Measurements from ENCODE around the gene LHB. TPM values are rescaled to one million over a fixed set of nuclear protein-coding genes. Genes with fewer than 3 reads are reported as not detected.

Gene LHB
- total and polyA plus RNA-seq, 2 of the 4 experiments (the other 2 are of a cell fraction) = not detected

GRCh38 chr19:49057636-49058234, 40.8 kb upstream of the LHB start, which contains the start of gene CGB7:
Gene CGB7 (minus strand): TSS chr19:49057749. CDS start chr19:49055375, 2,374 bp downstream.
- Histone ChIP-seq H3K14ac (replicated peaks; ENCODE audit: low read depth, low read length) (peak within 1 kb of the TSS; percentile 68), H3K36me3 (ENCODE audit: control insufficient read depth, insufficient read depth, low read length) (no peaks in the 10 kb centered on the region), H4K8ac (ENCODE audit: low read depth in 2 of 2, low read length in 2 of 2) (peak within 1 kb of the TSS in 1 of 2 experiments; percentile 60; a peak in 2 of 4 replicates), H2BK15ac (ENCODE audit: low read depth, low read length) (no peak within 1 kb of the TSS), H3K4me3 (ENCODE audit: insufficient read depth, low read depth, low read length) (peak within 1 kb of the TSS; percentile 61), H2AK9ac (replicated peaks; ENCODE audit: low read depth, low read length, poor library complexity) (peak within 1 kb of the TSS; percentile 60), H2BK5ac (ENCODE audit: low read depth, low read length, poor library complexity, severe bottlenecking) (no peak within 1 kb of the TSS), H2BK20ac (ENCODE audit: low read depth, low read length) (0 out of 2 replicates have a peak within 1 kb of the TSS, but pooled peaks have one; percentile 10), H2AFZ (replicated peaks; ENCODE audit: low read length, poor library complexity) (peak within 1 kb of the TSS; percentile 95), H2AK5ac (ENCODE audit: low read depth, low read length) (peak within 1 kb of the TSS; percentile 39), H4K91ac (ENCODE audit: insufficient read depth, low read depth, low read length) (peak within 1 kb of the TSS; percentile 62; the same call in 1 of the 2 replicates), H3K9ac (ENCODE audit: low read depth, low read length) (peak within 1 kb of the TSS; percentile 39; the same call in 1 of the 2 replicates), H3K23ac (ENCODE audit: low read depth, low read length) (peak within 1 kb of the TSS; percentile 89), H3K9me1 (ENCODE audit: insufficient read depth, low read length) (no peaks in the 10 kb centered on the region), H3K9me3 (ENCODE audit: control insufficient read depth, insufficient read depth, low read length) (no peaks in the 10 kb centered on the region), H3K18ac (ENCODE audit: low read depth, low read length) (no peak within 1 kb of the TSS), H4K20me1 (ENCODE audit: insufficient read depth, low read length) (no peaks in the 10 kb centered on the region), H4K5ac (ENCODE audit: low read depth, low read length) (peak within 1 kb of the TSS; percentile 17; the same call in 1 of the 2 replicates), H2BK120ac (ENCODE audit: low read depth, low read length) (0 out of 2 replicates have a peak within 1 kb of the TSS, but pooled peaks have one; percentile 34), H3K27me3 (ENCODE audit: control insufficient read depth, insufficient read depth, low read length) (peaks cover 6% of the 10 kb centered on the region; the same call in 1 of the 2 replicates), H3K4me2 (ENCODE audit: low read depth, low read length) (peak within 1 kb of the TSS; percentile 84), H3K79me1 (ENCODE audit: low read depth in 1 of 2, low read length in 2 of 2) (peaks cover 0 to 5% of the 10 kb centered on the region in 2 experiments; a peak in 3 of 4 replicates), H3K4me1 (ENCODE audit: control insufficient read depth, insufficient read depth, low read length) (peaks cover 2% of the 10 kb centered on the region; the same call in 1 of the 2 replicates), H3K56ac (ENCODE audit: extremely low read depth, insufficient read depth, low read length) (no peak within 1 kb of the TSS), H3K4ac (ENCODE audit: low read depth, low read length) (peak within 1 kb of the TSS; percentile 16; the same call in 1 of the 2 replicates), H3K27ac (ENCODE audit: insufficient read depth, low read length) (no peak within 1 kb of the TSS; the same call in 1 of the 2 replicates)
- dilution Hi-C loops (cut with HindIII; ENCODE audit: low sequenced_read_pairs, unreplicated experiment) (no loop called here), intact Hi-C loops (cut with micrococcal nuclease) (loop anchor here (5.0 kb wide), 1 partner anchor 65 kb away; the partner anchor contains the start of genes GYS1 and RUVBL2), in situ Hi-C loops (cut with MboI; ENCODE audit: low sequenced_read_pairs) (no loop called here)
- peak; percentile 35 for DNase-seq
- peak; percentile 76 for ATAC-seq (ENCODE audit: low read depth)
- CTCF ChIA-PET = interaction anchor here (0.6 to 0.8 kb wide), 4 partner anchors 17 to 141 kb away, joined by 3 read pairs; no protein-coding TSS in a partner anchor
- no TSS peak for BruUV-seq (replicated peaks)
- POLR2A ChIA-PET (ENCODE audit: unreplicated experiment) = no interaction called here
- WGBS, 2 experiments (ENCODE audit: extremely low coverage in 2 of 2, insufficient read length in 1 of 2) = 14% methylated on average over 7 of the region's 38 CpGs; no CpG with 5 or more reads in 1 of the 2 experiments
- TF ChIP-seq CTCF (conservative IDR thresholded peaks at IDR 0.05; ENCODE audit: low read depth, low read length) (no peak), SMC3 (IDR thresholded peaks at IDR 0.05; ENCODE audit: low read depth, low read length) (no peak), CHD1 (IDR thresholded peaks at IDR 0.05; ENCODE audit: low read depth, low read length) (no peak), RFX5 (IDR thresholded peaks at IDR 0.05; ENCODE audit: low read depth, low read length) (no peak), RAD21 (IDR thresholded peaks at IDR 0.05; ENCODE audit: low read length) (no peak), RCOR1 (IDR thresholded peaks at IDR 0.05; ENCODE audit: insufficient replicate concordance, low read length) (no peak), MAFK (IDR thresholded peaks at IDR 0.05; ENCODE audit: low read depth, low read length) (no peak), FOS (IDR thresholded peaks at IDR 0.05; ENCODE audit: low read depth, low read length) (no peak), CEBPB (IDR thresholded peaks at IDR 0.05; ENCODE audit: low read depth, low read length) (no peak), BHLHE40 (IDR thresholded peaks at IDR 0.05; ENCODE audit: low read depth, low read length) (no peak), MXI1 (IDR thresholded peaks at IDR 0.05; ENCODE audit: borderline replicate concordance, low read depth, low read length) (no peak), NFE2L2 (IDR thresholded peaks at IDR 0.05; ENCODE audit: low read depth, low read length) (no peak)
- TF ChIP-seq, protein P1, sequence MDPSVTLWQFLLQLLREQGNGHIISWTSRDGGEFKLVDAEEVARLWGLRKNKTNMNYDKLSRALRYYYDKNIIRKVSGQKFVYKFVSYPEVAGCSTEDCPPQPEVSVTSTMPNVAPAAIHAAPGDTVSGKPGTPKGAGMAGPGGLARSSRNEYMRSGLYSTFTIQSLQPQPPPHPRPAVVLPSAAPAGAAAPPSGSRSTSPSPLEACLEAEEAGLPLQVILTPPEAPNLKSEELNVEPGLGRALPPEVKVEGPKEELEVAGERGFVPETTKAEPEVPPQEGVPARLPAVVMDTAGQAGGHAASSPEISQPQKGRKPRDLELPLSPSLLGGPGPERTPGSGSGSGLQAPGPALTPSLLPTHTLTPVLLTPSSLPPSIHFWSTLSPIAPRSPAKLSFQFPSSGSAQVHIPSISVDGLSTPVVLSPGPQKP (IDR thresholded peaks at IDR 0.05; ENCODE audit: borderline replicate concordance, low read depth, low read length) = no peak
- TF ChIP-seq, protein P2, sequence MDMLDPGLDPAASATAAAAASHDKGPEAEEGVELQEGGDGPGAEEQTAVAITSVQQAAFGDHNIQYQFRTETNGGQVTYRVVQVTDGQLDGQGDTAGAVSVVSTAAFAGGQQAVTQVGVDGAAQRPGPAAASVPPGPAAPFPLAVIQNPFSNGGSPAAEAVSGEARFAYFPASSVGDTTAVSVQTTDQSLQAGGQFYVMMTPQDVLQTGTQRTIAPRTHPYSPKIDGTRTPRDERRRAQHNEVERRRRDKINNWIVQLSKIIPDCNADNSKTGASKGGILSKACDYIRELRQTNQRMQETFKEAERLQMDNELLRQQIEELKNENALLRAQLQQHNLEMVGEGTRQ (IDR thresholded peaks at IDR 0.05; ENCODE audit: low read depth, low read length) = no peak

All from IMR-90 (cell line).